SU-DHL-6 (cell line): ENCODE data around the gene IVNS1ABP.
"Not testable (repeated sequence)": the region's sequence is repeated elsewhere in the genome, so short reads cannot be mapped to it uniquely, and the experiment has no call there.

Source experiments
- H2AFZ ChIP-seq: fragments of 200-600 bp; sonication (generic); 2 replicates; pipeline ENCODE4 v1.6.1; 2014; ENCODE audit warnings: low read depth, mild to moderate bottlenecking, moderate library complexity, mixed read lengths, antibody characterized with exemption, low read length; ENCODE audit not compliant: severe bottlenecking
- H3F3A ChIP-seq: fragments of 200-600 bp; shearing (Covaris generic); 2 replicates; pipeline ENCODE4 v1.6.0; 2016; ENCODE audit warnings: antibody characterized with exemption, mild to moderate bottlenecking; ENCODE audit not compliant: insufficient read depth
- H3K27ac ChIP-seq: fragments of 200-600 bp; sonication (generic); 2 replicates; pipeline ENCODE4 v1.5.1; 2016; ENCODE audit warnings: low read depth, mild to moderate bottlenecking, low read length, moderate library complexity, mixed read lengths
- H3K27me3 ChIP-seq: fragments of 200-600 bp; sonication (generic), shearing (Covaris generic); 2 replicates; pipeline ENCODE4 v1.6.0; 2014; ENCODE audit warnings: mild to moderate bottlenecking, low read length
- H3K36me3 ChIP-seq: fragments of 200-600 bp; sonication (generic); 2 replicates; pipeline ENCODE4 v1.6.1; 2014; ENCODE audit warnings: mild to moderate bottlenecking, low read length, mixed read lengths
- H3K4me2 ChIP-seq: fragments of 300-600, 200-600 bp; shearing (Covaris generic), sonication (generic); 2 replicates; pipeline ENCODE4 v1.6.0; 2014; ENCODE audit warnings: low read length, low read depth, mild to moderate bottlenecking; ENCODE audit not compliant: poor library complexity, severe bottlenecking
- H3K4me3 ChIP-seq: fragments of 200-600 bp; sonication (generic); 2 replicates; pipeline ENCODE4 v1.5.1; 2014; ENCODE audit warnings: antibody characterized with exemption, low read length, mild to moderate bottlenecking, mixed read lengths; ENCODE audit not compliant: insufficient read depth, poor library complexity, severe bottlenecking
- H3K79me2 ChIP-seq: fragments of 200-600 bp; sonication (generic); 2 replicates; pipeline ENCODE4 v1.6.1; 2014; ENCODE audit warnings: mild to moderate bottlenecking, low read length, moderate library complexity; ENCODE audit not compliant: insufficient read depth
- H3K9ac ChIP-seq: fragments of 200-600 bp; sonication (generic); 2 replicates; pipeline ENCODE4 v1.7.0; 2014; ENCODE audit warnings: mild to moderate bottlenecking, low read length
- H3K9me2 ChIP-seq: fragments of 200-600 bp; sonication (generic); replicated peaks from 2 replicates; pipeline ENCODE4 v1.6.1; 2014; ENCODE audit warnings: low read length; ENCODE audit not compliant: insufficient read depth
- H3K9me3 ChIP-seq: fragments of 200-600 bp; sonication (generic); 2 replicates; pipeline ENCODE4 v1.6.1; 2014; ENCODE audit warnings: low read length, mixed read lengths; ENCODE audit not compliant: insufficient read depth
- H4K20me1 ChIP-seq: fragments of 200-600 bp; sonication (generic); 2 replicates; pipeline ENCODE4 v1.6.1; 2014; ENCODE audit warnings: low read depth, mild to moderate bottlenecking, antibody characterized with exemption, low read length, moderate library complexity, mixed read lengths
- EZH2phosphoT487 ChIP-seq: fragments of 200-600 bp; sonication (generic), shearing (Covaris generic); conservative IDR thresholded peaks from 2 replicates; pipeline ENCODE4 v1.6.1; 2018; ENCODE audit warnings: mild to moderate bottlenecking, antibody characterized with exemption, low read length, moderate library complexity, mixed read lengths
- TF ChIP-seq, protein P1 (sequence below): fragments of 200-600 bp; sonication (generic); IDR thresholded peaks from one replicate; pipeline ENCODE4 v1.5.1; 2017; ENCODE audit warnings: antibody characterized with exemption, mild to moderate bottlenecking, low read length, moderate library complexity; ENCODE audit not compliant: insufficient read depth, poor library complexity, severe bottlenecking

IVNS1ABP gene

GRCh38 chr1:185258676-185259075 lies 58.4 kb downstream of the IVNS1ABP start:
- Histone ChIP-seq H4K20me1 (no peaks in the 10 kb centered on the region), H3K27ac (no peak overlapping the region), H3K9me2 (no peaks in the 10 kb centered on the region), H3K4me2 (no peak overlapping the region), H3F3A (no peaks in the 10 kb centered on the region), H3K27me3 (no peaks in the 10 kb centered on the region), H3K4me3 (no peak overlapping the region), H2AFZ (no peak overlapping the region), H3K36me3 (no peaks in the 10 kb centered on the region), H3K9ac (no peak overlapping the region), H3K79me2 (no peaks in the 10 kb centered on the region), H3K9me3 (no peaks in the 10 kb centered on the region)
- no peak for TF ChIP-seq EZH2phosphoT487
- TF ChIP-seq, protein P1, sequence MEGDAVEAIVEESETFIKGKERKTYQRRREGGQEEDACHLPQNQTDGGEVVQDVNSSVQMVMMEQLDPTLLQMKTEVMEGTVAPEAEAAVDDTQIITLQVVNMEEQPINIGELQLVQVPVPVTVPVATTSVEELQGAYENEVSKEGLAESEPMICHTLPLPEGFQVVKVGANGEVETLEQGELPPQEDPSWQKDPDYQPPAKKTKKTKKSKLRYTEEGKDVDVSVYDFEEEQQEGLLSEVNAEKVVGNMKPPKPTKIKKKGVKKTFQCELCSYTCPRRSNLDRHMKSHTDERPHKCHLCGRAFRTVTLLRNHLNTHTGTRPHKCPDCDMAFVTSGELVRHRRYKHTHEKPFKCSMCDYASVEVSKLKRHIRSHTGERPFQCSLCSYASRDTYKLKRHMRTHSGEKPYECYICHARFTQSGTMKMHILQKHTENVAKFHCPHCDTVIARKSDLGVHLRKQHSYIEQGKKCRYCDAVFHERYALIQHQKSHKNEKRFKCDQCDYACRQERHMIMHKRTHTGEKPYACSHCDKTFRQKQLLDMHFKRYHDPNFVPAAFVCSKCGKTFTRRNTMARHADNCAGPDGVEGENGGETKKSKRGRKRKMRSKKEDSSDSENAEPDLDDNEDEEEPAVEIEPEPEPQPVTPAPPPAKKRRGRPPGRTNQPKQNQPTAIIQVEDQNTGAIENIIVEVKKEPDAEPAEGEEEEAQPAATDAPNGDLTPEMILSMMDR: no peak

DNA sequence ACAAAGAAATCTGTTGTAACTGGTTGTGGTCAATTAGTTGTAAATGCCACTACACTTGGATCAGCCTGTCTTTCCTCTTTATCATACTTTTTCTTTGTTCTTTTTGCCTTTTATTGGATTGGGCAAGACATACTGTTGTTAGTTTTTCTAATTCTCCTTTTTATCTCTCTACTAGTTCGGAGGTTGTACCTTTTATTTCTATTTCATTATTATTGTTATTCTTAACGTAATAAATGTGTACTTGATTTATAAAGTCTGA lies 59.2 kb downstream of the IVNS1ABP start:
- H2AFZ ChIP-seq: no peak overlapping the region
- H3K4me2 ChIP-seq: no peak overlapping the region
- no peak for TF ChIP-seq EZH2phosphoT487
- TF ChIP-seq, protein P1: no peak

GRCh38 chr1:185257116-185257949 lies 59.7 kb downstream of the IVNS1ABP start:
- not testable (repeated sequence) for H2AFZ ChIP-seq, H3K27ac ChIP-seq, H3K9ac ChIP-seq, H3F3A ChIP-seq, H3K79me2 ChIP-seq, H3K36me3 ChIP-seq, H3K9me2 ChIP-seq, H3K4me2 ChIP-seq, H4K20me1 ChIP-seq, H3K9me3 ChIP-seq, H3K4me3 ChIP-seq, H3K27me3 ChIP-seq

More for the DNA sequence above, 59.2 kb downstream of the IVNS1ABP start:
- no peak overlapping the region for H3K9ac ChIP-seq
- H3K27me3 ChIP-seq: no peaks in the 10 kb centered on the region
- H3K4me3 ChIP-seq: no peak overlapping the region
- no peaks in the 10 kb centered on the region for H3K36me3 ChIP-seq
- no peaks in the 10 kb centered on the region for H3F3A ChIP-seq
- H4K20me1 ChIP-seq: no peaks in the 10 kb centered on the region
- no peak overlapping the region for H3K27ac ChIP-seq
- no peaks in the 10 kb centered on the region for H3K9me2 ChIP-seq
- no peaks in the 10 kb centered on the region for H3K79me2 ChIP-seq
- H3K9me3 ChIP-seq: no peaks in the 10 kb centered on the region

DNA sequence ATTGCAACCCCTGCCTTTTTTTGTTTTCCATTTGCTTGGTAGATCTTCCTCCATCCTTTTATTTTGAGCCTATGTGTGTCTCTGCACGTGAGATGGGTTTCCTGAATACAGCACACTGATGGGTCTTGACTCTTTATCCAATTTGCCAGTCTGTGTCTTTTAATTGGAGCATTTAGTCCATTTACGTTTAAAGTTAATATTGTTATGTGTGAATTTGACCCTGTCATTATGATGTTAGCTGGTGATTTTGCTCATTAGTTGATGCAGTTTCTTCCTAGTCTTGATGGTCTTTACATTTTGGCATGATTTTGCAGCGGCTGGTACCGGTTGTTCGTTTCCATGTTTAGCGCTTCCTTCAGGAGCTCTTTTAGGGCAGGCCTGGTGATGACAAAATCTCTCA lies 61.4 kb downstream of the IVNS1ABP start:
- H3K9ac ChIP-seq, H3K9me3 ChIP-seq, H3K27me3 ChIP-seq, H3K4me3 ChIP-seq, H2AFZ ChIP-seq, H3K9me2 ChIP-seq, H3K36me3 ChIP-seq, H3F3A ChIP-seq, H3K4me2 ChIP-seq, H3K27ac ChIP-seq, H3K79me2 ChIP-seq, H4K20me1 ChIP-seq: not testable (repeated sequence)

DNA sequence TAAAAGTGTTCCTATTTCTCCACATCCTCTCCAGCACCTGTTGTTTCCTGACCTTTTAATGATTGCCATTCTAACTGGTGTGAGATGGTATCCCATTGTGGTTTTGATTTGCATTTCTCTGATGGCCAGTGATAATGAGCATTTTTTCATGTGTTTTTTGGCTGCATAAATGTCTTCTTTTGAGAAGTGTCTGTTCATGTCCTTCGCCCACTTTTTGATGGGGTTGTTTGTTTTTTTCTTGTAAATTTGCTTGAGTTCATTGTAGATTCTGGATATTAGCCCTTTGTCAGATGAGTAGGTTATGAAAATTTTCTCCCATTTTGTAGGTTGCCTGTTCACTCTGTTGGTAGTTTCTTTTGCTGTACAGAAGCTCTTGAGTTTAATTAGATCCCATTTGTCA lies 64.6 kb downstream of the IVNS1ABP start:
- H4K20me1 ChIP-seq, H3K4me2 ChIP-seq, H3K27me3 ChIP-seq, H2AFZ ChIP-seq, H3K9me3 ChIP-seq, H3K9ac ChIP-seq, H3K4me3 ChIP-seq, H3K36me3 ChIP-seq, H3K79me2 ChIP-seq, H3K9me2 ChIP-seq, H3F3A ChIP-seq, H3K27ac ChIP-seq: not testable (repeated sequence)

DNA sequence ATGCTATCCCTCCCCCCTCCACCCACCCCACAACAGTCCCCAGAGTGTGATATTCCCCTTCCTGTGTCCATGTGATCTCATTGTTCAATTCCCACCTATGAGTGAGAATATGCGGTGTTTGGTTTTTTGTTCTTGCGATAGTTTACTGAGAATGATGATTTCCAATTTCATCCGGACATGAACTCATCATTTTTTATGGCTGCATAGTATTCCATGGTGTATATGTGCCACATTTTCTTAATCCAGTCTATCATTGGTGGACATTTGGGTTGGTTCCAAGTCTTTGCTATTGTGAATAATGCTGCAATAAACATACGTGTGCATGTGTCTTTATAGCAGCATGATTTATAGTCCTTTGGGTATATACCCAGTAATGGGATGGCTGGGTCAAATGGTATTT lies 65.1 kb downstream of the IVNS1ABP start:
- H3K36me3 ChIP-seq, H3K4me2 ChIP-seq, H3K9me3 ChIP-seq, H4K20me1 ChIP-seq, H3K4me3 ChIP-seq, H3K9ac ChIP-seq, H3K79me2 ChIP-seq, H3K27me3 ChIP-seq, H3K27ac ChIP-seq, H3F3A ChIP-seq, H3K9me2 ChIP-seq, H2AFZ ChIP-seq: not testable (repeated sequence)
